Measurements from ENCODE around the gene FRAT2. TPM values are rescaled to one million over a fixed set of nuclear protein-coding genes. Genes with fewer than 3 reads are reported as not detected.
A peak's percentile ranks its signal among the peaks of the same experiment; 100 is the strongest.

Gene FRAT2
- total and polyA plus RNA-seq, 2 of the 13 experiments (the other 11 are each of a cell fraction or from before 2014, with no cell fraction given), result 7.2 to 14.1 TPM

- TF ChIP-seq ZNF576 (CRISPR knock-in tag; IDR thresholded peaks at IDR 0.05), result no peak
- TF ChIP-seq RARG (CRISPR knock-in tag; IDR thresholded peaks at IDR 0.05; ENCODE audit: low read depth), result no peak
- TF ChIP-seq NFYB (CRISPR knock-in tag; IDR thresholded peaks at IDR 0.05), result no peak
- TF ChIP-seq IRF1 (CRISPR knock-in tag; IDR thresholded peaks at IDR 0.05; ENCODE audit: low read depth), result no peak
- peak; percentile 73; the same call in 1 of the 2 replicates for TF ChIP-seq ZNF609 (CRISPR knock-in tag; IDR thresholded peaks at IDR 0.05; ENCODE audit: borderline replicate concordance)
- peak; percentile 98 for TF ChIP-seq GFI1 (CRISPR knock-in tag; IDR thresholded peaks at IDR 0.05; ENCODE audit: borderline replicate concordance)
- TF ChIP-seq ZFP91 (CRISPR knock-in tag; IDR thresholded peaks at IDR 0.05; ENCODE audit: borderline replicate concordance), result no peak
- peak; percentile 89 for TF ChIP-seq MED1 (CRISPR knock-in tag; IDR thresholded peaks at IDR 0.05)
- TF ChIP-seq CBX1 (IDR thresholded peaks at IDR 0.05; ENCODE audit: low read depth), result no peak
- peak; percentile 77 for TF ChIP-seq ZGPAT (CRISPR knock-in tag; IDR thresholded peaks at IDR 0.05)
- peak; percentile 89 for TF ChIP-seq KDM6A (CRISPR knock-in tag; IDR thresholded peaks at IDR 0.05; ENCODE audit: low read depth)
- no peak for TF ChIP-seq DNMT1 (CRISPR knock-in tag; IDR thresholded peaks at IDR 0.05)
- no peak for TF ChIP-seq ZNF468 (CRISPR knock-in tag; IDR thresholded peaks at IDR 0.05)
- TF ChIP-seq FOXK2 (IDR thresholded peaks at IDR 0.05), result no peak
- no peak for TF ChIP-seq ZNF296 (CRISPR knock-in tag; conservative IDR thresholded peaks at IDR 0.05)
- no peak for TF ChIP-seq MBNL3 (CRISPR knock-in tag; conservative IDR thresholded peaks at IDR 0.05)
- TF ChIP-seq SP140L (CRISPR knock-in tag; IDR thresholded peaks at IDR 0.05; ENCODE audit: borderline replicate concordance), result no peak
- no peak for TF ChIP-seq NFKB2 (CRISPR knock-in tag; IDR thresholded peaks at IDR 0.05; ENCODE audit: borderline replicate concordance)
- TF ChIP-seq KAT8 (CRISPR knock-in tag; IDR thresholded peaks at IDR 0.05), result 0 out of 2 replicates have a peak, but pooled peaks have one; percentile 48
- no peak for TF ChIP-seq ZNF432 (CRISPR knock-in tag; IDR thresholded peaks at IDR 0.05; ENCODE audit: borderline replicate concordance)
- TF ChIP-seq CENPT (CRISPR knock-in tag; IDR thresholded peaks at IDR 0.05; ENCODE audit: low read depth), result no peak
These were observed 5.7 kb downstream of the FRAT2 start (continued) for GRCh38 chr10:97328646-97329453.
